Hepatocyte (in vitro differentiated cells): ENCODE data around the gene ITPR1. TPM values are rescaled to one million over a fixed set of nuclear protein-coding genes. Genes with fewer than 3 reads are reported as not detected.

ENCODE experiments used
- DNase-seq: peaks from one replicate; pipeline ENCODE4 v3.0.0-alpha.2; 2016; ENCODE audit warnings: low spot score
- H2AFZ ChIP-seq: fragments of 200-600 bp; sonication (generic); 2 replicates; pipeline ENCODE4 v1.6.0; 2016; ENCODE audit warnings: antibody characterized with exemption, mild to moderate bottlenecking
- H3K27ac ChIP-seq: fragments of 200-600 bp; sonication (generic); 2 replicates; pipeline ENCODE4 v1.5.1; 2016; ENCODE audit warnings: mild to moderate bottlenecking
- H3K27me3 ChIP-seq: fragments of 200-600 bp; sonication (generic); 2 replicates; pipeline ENCODE4 v1.6.1; 2016
- H3K36me3 ChIP-seq: fragments of 200-600 bp; sonication (generic); replicated peaks from 2 replicates; pipeline ENCODE4 v1.5.1; 2016; ENCODE audit warnings: low read depth; ENCODE audit not compliant: insufficient read depth
- H3K4me1 ChIP-seq: fragments of 200-600 bp; sonication (generic); 2 replicates; pipeline ENCODE4 v1.5.1; 2016; ENCODE audit warnings: mild to moderate bottlenecking, moderate library complexity; ENCODE audit not compliant: insufficient read depth
- H3K4me2 ChIP-seq: fragments of 200-600 bp; sonication (generic); 2 replicates; pipeline ENCODE4 v1.6.0; 2016
- H3K4me3 ChIP-seq: fragments of 200-600 bp; sonication (generic); 2 replicates; pipeline ENCODE4 v1.5.1; 2016; ENCODE audit warnings: mild to moderate bottlenecking
- H3K79me2 ChIP-seq: fragments of 200-600 bp; sonication (generic); 2 replicates; pipeline ENCODE4 v1.6.0; 2017; ENCODE audit warnings: mild to moderate bottlenecking
- H3K9me2 ChIP-seq: fragments of 200-600 bp; sonication (generic); replicated peaks from 2 replicates; pipeline ENCODE4 v1.6.0; 2017; ENCODE audit warnings: mild to moderate bottlenecking; ENCODE audit not compliant: insufficient read depth
- H3K9me3 ChIP-seq: fragments of 200-600 bp; sonication (generic); 2 replicates; pipeline ENCODE4 v1.5.1; 2016; ENCODE audit warnings: low read depth, mild to moderate bottlenecking
- H4K20me1 ChIP-seq: fragments of 200-600 bp; sonication (generic); 2 replicates; pipeline ENCODE4 v1.6.0; 2016; ENCODE audit warnings: mild to moderate bottlenecking; ENCODE audit not compliant: insufficient read depth, poor library complexity, severe bottlenecking
- CTCF ChIP-seq: fragments of 200-600 bp; sonication (generic); IDR thresholded peaks from 2 replicates; pipeline ENCODE4 v1.5.1; 2016; ENCODE audit warnings: antibody characterized with exemption, mild to moderate bottlenecking; ENCODE audit not compliant: poor library complexity
- EZH2 ChIP-seq: fragments of 200-600 bp; sonication (generic); IDR thresholded peaks from 2 replicates; pipeline ENCODE4 v1.6.1; 2016; ENCODE audit warnings: antibody characterized with exemption, mild to moderate bottlenecking, borderline replicate concordance
- EZH2phosphoT487 ChIP-seq: fragments of 200-600 bp; sonication (generic); IDR thresholded peaks from one replicate; pipeline ENCODE4 v1.6.1; 2018; ENCODE audit warnings: antibody characterized with exemption, mild to moderate bottlenecking, low read depth, moderate library complexity; ENCODE audit not compliant: unreplicated experiment, severe bottlenecking
- WGBS: methylation state at CpG from one replicate; pipeline ENCODE4 v1.1.6; 2016; ENCODE audit warnings: low lambda C conversion rate; ENCODE audit errors: missing lambda C conversion rate; 5-methylcytosine and 5-hydroxymethylcytosine counted together
- polyA plus RNA-seq: library from polyadenylated mRNA; unstranded; fragments of >200 nt; fragmentation: Nextera tagmentation; extraction: Ambion mirVana; gene quantifications from 2 replicates; pipeline ENCODE4 v1.2.1, GENCODE V29; 2016
- total RNA-seq: library from RNA; depleted of rRNA; stranded (reverse); fragments of >200 nt; gene quantifications from 2 replicates; pipeline ENCODE4 v1.2.3, GENCODE V29; 2014

ITPR1 gene
- total and polyA plus RNA-seq, 2 experiments from 2014 or later, result 46.8 to 90.8 TPM

- Histone ChIP-seq H3K27ac (peak overlapping the region; percentile 94), H3K4me2 (peak overlapping the region; percentile 43), H3K27me3 (no peaks in the 10 kb centered on the region), H3K9me2 (no peaks in the 10 kb centered on the region), H4K20me1 (no peaks in the 10 kb centered on the region), H3K9me3 (no peaks in the 10 kb centered on the region), H3K4me1 (peaks cover 20% of the 10 kb centered on the region), H2AFZ (no peak overlapping the region), H3K36me3 (no peaks in the 10 kb centered on the region), H3K4me3 (no peak overlapping the region), H3K79me2 (no peaks in the 10 kb centered on the region)
- WGBS, result 79% methylated on average over 7 of the region's 7 CpGs
- no peak for DNase-seq
- no peak for TF ChIP-seq EZH2
- no peak for TF ChIP-seq CTCF
- no peak for TF ChIP-seq EZH2phosphoT487
Observed at GRCh38 chr3:4751029-4751501, 257.9 kb downstream of the ITPR1 start.

- H3K27ac ChIP-seq, result peak overlapping the region; percentile 94
- no peaks in the 10 kb centered on the region for H3K9me3 ChIP-seq
- DNase-seq, result peak; percentile 74
- H2AFZ ChIP-seq, result no peak overlapping the region
- H3K36me3 ChIP-seq, result no peaks in the 10 kb centered on the region
- H3K4me3 ChIP-seq, result no peak overlapping the region
- H3K27me3 ChIP-seq, result no peaks in the 10 kb centered on the region
- H4K20me1 ChIP-seq, result no peaks in the 10 kb centered on the region
- 57% methylated on average over 5 of the region's 5 CpGs for WGBS
- no peaks in the 10 kb centered on the region for H3K9me2 ChIP-seq
- no peaks in the 10 kb centered on the region for H3K79me2 ChIP-seq
- H3K4me1 ChIP-seq, result peaks cover 21% of the 10 kb centered on the region
- TF ChIP-seq EZH2, result no peak
- TF ChIP-seq CTCF, result no peak
- TF ChIP-seq EZH2phosphoT487, result no peak
- H3K4me2 ChIP-seq, result peak overlapping the region; percentile 43
Observed at GRCh38 chr3:4751502-4752101, 258.5 kb downstream of the ITPR1 start.

- Histone ChIP-seq H3K4me1 (peaks cover 26% of the 10 kb centered on the region), H3K4me2 (peak overlapping the region; percentile 43)
- peak; percentile 89 for DNase-seq
Observed at GRCh38 chr3:4752201-4753072, 259.3 kb downstream of the ITPR1 start.

More at GRCh38 chr3:4752201-4753072, 259.3 kb downstream of the ITPR1 start:
- WGBS, result 60% methylated on average over 17 of the region's 17 CpGs
- H4K20me1 ChIP-seq, result no peaks in the 10 kb centered on the region
- H3K27ac ChIP-seq, result peak overlapping the region; percentile 94
- H3K9me2 ChIP-seq, result no peaks in the 10 kb centered on the region
- H3K27me3 ChIP-seq, result no peaks in the 10 kb centered on the region
- H3K9me3 ChIP-seq, result no peaks in the 10 kb centered on the region
- no peaks in the 10 kb centered on the region for H3K36me3 ChIP-seq
- no peaks in the 10 kb centered on the region for H3K79me2 ChIP-seq
- no peak overlapping the region for H2AFZ ChIP-seq
- TF ChIP-seq EZH2 (no peak), EZH2phosphoT487 (no peak), CTCF (no peak)
- no peak overlapping the region for H3K4me3 ChIP-seq
